Measurements from ENCODE around the gene ALK. TPM values are rescaled to one million over a fixed set of nuclear protein-coding genes. Genes with fewer than 3 reads are reported as not detected.
"Not testable (repeated sequence)": the region's sequence is repeated elsewhere in the genome, so short reads cannot be mapped to it uniquely, and the experiment has no call there.

Gene ALK
- total and polyA plus RNA-seq, 7 experiments from 2014 or later = 0.13 TPM; not detected in 6

- ChIA-PET CTCF (no interaction called here), POLR2A (no interaction called here)
- Histone ChIP-seq H3K4me3 (ENCODE audit: low read length) (no peak overlapping the region), H3K36me3 (ENCODE audit: control insufficient read depth in 2 of 3, insufficient read depth in 3 of 3, low read length in 3 of 3) (no peaks in the 10 kb centered on the region), H3K27me3 (ENCODE audit: control insufficient read depth in 2 of 2, insufficient read depth in 2 of 2, low read length in 2 of 2) (no peaks in the 10 kb centered on the region), H3K27ac (ENCODE audit: low read depth, low read length) (no peak overlapping the region), H3K9me3 (ENCODE audit: control insufficient read depth in 2 of 3, low read length in 3 of 3) (no peaks in the 10 kb centered on the region), H3K4me1 (ENCODE audit: control insufficient read depth in 2 of 2, insufficient read depth in 2 of 2, low read length in 2 of 2) (no peaks in the 10 kb centered on the region)
- no peak overlapping the region for H3K27ac Mint-ChIP-seq
- DNase-seq (no peak), ATAC-seq (no peak)
- peaks cover 0 to 4% (median 0%) of the 10 kb centered on the region in 5 donors for H3K27me3 Mint-ChIP-seq
- intact Hi-C loops (cut with micrococcal nuclease) = no loop called here
- H3K4me3 Mint-ChIP-seq = no peak overlapping the region
- H3K36me3 Mint-ChIP-seq = no peaks in the 10 kb centered on the region
- H3K9me3 Mint-ChIP-seq = peaks cover 0 to 3% (median 0%) of the 10 kb centered on the region in 11 donors
- H3K4me1 Mint-ChIP-seq = peaks cover 0 to 2% (median 0%) of the 10 kb centered on the region in 7 donors
These were observed 675.5 kb downstream of the ALK start for GRCh38 chr2:29245742-29246382.

GRCh38 chr2:29245035-29245741 is 676.2 kb downstream of the ALK start:
- H3K9me3 Mint-ChIP-seq; H3K4me3 ChIP-seq (ENCODE audit: low read length); H3K27ac Mint-ChIP-seq; ATAC-seq; H3K4me3 Mint-ChIP-seq; intact Hi-C loops (cut with micrococcal nuclease); H3K27me3 ChIP-seq (ENCODE audit: control insufficient read depth in 2 of 2, insufficient read depth in 2 of 2, low read length in 2 of 2); H3K4me1 ChIP-seq (ENCODE audit: control insufficient read depth in 2 of 2, insufficient read depth in 2 of 2, low read length in 2 of 2); H3K36me3 Mint-ChIP-seq; POLR2A ChIA-PET; DNase-seq; H3K36me3 ChIP-seq (ENCODE audit: control insufficient read depth in 2 of 3, insufficient read depth in 3 of 3, low read length in 3 of 3); H3K4me1 Mint-ChIP-seq; H3K27ac ChIP-seq (ENCODE audit: low read depth, low read length); H3K9me3 ChIP-seq (ENCODE audit: control insufficient read depth in 2 of 3, low read length in 3 of 3); CTCF ChIA-PET; H3K27me3 Mint-ChIP-seq: not testable (repeated sequence)

- Mint-ChIP-seq H3K36me3 (no peaks in the 10 kb centered on the region), H3K9me3 (peaks cover 0 to 3% (median 0%) of the 10 kb centered on the region in 11 donors), H3K27ac (no peak overlapping the region), H3K27me3 (peaks cover 2 to 19% (median 5%) of the 10 kb centered on the region in 5 donors), H3K4me1 (peaks cover 0 to 2% (median 0%) of the 10 kb centered on the region in 7 donors), H3K4me3 (no peak overlapping the region)
- intact Hi-C loops (cut with micrococcal nuclease) = no loop called here
- Histone ChIP-seq H3K27me3 (ENCODE audit: control insufficient read depth in 2 of 2, insufficient read depth in 2 of 2, low read length in 2 of 2) (no peaks in the 10 kb centered on the region), H3K4me1 (ENCODE audit: control insufficient read depth in 2 of 2, insufficient read depth in 2 of 2, low read length in 2 of 2) (no peaks in the 10 kb centered on the region), H3K4me3 (ENCODE audit: low read length) (no peak overlapping the region), H3K27ac (ENCODE audit: low read depth, low read length) (no peak overlapping the region), H3K9me3 (ENCODE audit: control insufficient read depth in 2 of 3, low read length in 3 of 3) (no peaks in the 10 kb centered on the region), H3K36me3 (ENCODE audit: control insufficient read depth in 2 of 3, insufficient read depth in 3 of 3, low read length in 3 of 3) (no peaks in the 10 kb centered on the region)
- DNase-seq = no peak
- ChIA-PET CTCF (no interaction called here), POLR2A (no interaction called here)
- ATAC-seq = no peak
These were observed 678.6 kb downstream of the ALK start for GRCh38 chr2:29242621-29243375.

GRCh38 chr2:29241955-29242565 is 679.3 kb downstream of the ALK start:
- no peak overlapping the region for H3K4me3 Mint-ChIP-seq
- peaks cover 0 to 3% (median 0%) of the 10 kb centered on the region in 11 donors for H3K9me3 Mint-ChIP-seq
- Histone ChIP-seq H3K9me3 (ENCODE audit: control insufficient read depth in 2 of 3, low read length in 3 of 3) (no peaks in the 10 kb centered on the region), H3K27ac (ENCODE audit: low read depth, low read length) (no peak overlapping the region), H3K27me3 (ENCODE audit: control insufficient read depth in 2 of 2, insufficient read depth in 2 of 2, low read length in 2 of 2) (no peaks in the 10 kb centered on the region), H3K4me3 (ENCODE audit: low read length) (no peak overlapping the region), H3K36me3 (ENCODE audit: control insufficient read depth in 2 of 3, insufficient read depth in 3 of 3, low read length in 3 of 3) (no peaks in the 10 kb centered on the region), H3K4me1 (ENCODE audit: control insufficient read depth in 2 of 2, insufficient read depth in 2 of 2, low read length in 2 of 2) (no peaks in the 10 kb centered on the region)
- CTCF ChIA-PET = no interaction called here
- no peaks in the 10 kb centered on the region for H3K36me3 Mint-ChIP-seq
- intact Hi-C loops (cut with micrococcal nuclease) = no loop called here
- DNase-seq (no peak), ATAC-seq (no peak)
- H3K27me3 Mint-ChIP-seq = peaks cover 2 to 22% (median 13%) of the 10 kb centered on the region in 5 donors
- POLR2A ChIA-PET = no interaction called here
- peaks cover 0 to 2% (median 0%) of the 10 kb centered on the region in 7 donors for H3K4me1 Mint-ChIP-seq
- H3K27ac Mint-ChIP-seq = no peak overlapping the region

- Mint-ChIP-seq H3K36me3 (no peaks in the 10 kb centered on the region), H3K9me3 (peaks cover 0 to 3% (median 0%) of the 10 kb centered on the region in 11 donors), H3K27me3 (peaks cover 4 to 29% (median 20%) of the 10 kb centered on the region in 5 donors), H3K4me1 (peaks cover 0 to 2% (median 0%) of the 10 kb centered on the region in 7 donors), H3K27ac (peak overlapping the region in 1 of 9 donors; percentile 55), H3K4me3 (no peak overlapping the region)
- ChIA-PET CTCF (no interaction called here), POLR2A (no interaction called here)
- Histone ChIP-seq H3K36me3 (ENCODE audit: control insufficient read depth in 2 of 3, insufficient read depth in 3 of 3, low read length in 3 of 3) (no peaks in the 10 kb centered on the region), H3K27ac (ENCODE audit: low read depth, low read length) (no peak overlapping the region), H3K4me3 (ENCODE audit: low read length) (no peak overlapping the region), H3K27me3 (ENCODE audit: control insufficient read depth in 2 of 2, insufficient read depth in 2 of 2, low read length in 2 of 2) (no peaks in the 10 kb centered on the region), H3K4me1 (ENCODE audit: control insufficient read depth in 2 of 2, insufficient read depth in 2 of 2, low read length in 2 of 2) (no peaks in the 10 kb centered on the region), H3K9me3 (ENCODE audit: control insufficient read depth in 2 of 3, low read length in 3 of 3) (no peaks in the 10 kb centered on the region)
- DNase-seq (no peak), ATAC-seq (no peak)
- intact Hi-C loops (cut with micrococcal nuclease) = no loop called here
These were observed 680.0 kb downstream of the ALK start for GRCh38 chr2:29241341-29241740.

- DNase-seq (no peak), ATAC-seq (no peak)
- Histone ChIP-seq H3K9me3 (ENCODE audit: control insufficient read depth in 2 of 3, low read length in 3 of 3) (no peaks in the 10 kb centered on the region), H3K36me3 (ENCODE audit: control insufficient read depth in 2 of 3, insufficient read depth in 3 of 3, low read length in 3 of 3) (no peaks in the 10 kb centered on the region), H3K4me1 (ENCODE audit: control insufficient read depth in 2 of 2, insufficient read depth in 2 of 2, low read length in 2 of 2) (no peaks in the 10 kb centered on the region), H3K27me3 (ENCODE audit: control insufficient read depth in 2 of 2, insufficient read depth in 2 of 2, low read length in 2 of 2) (no peaks in the 10 kb centered on the region), H3K27ac (ENCODE audit: low read depth, low read length) (no peak overlapping the region), H3K4me3 (ENCODE audit: low read length) (no peak overlapping the region)
- ChIA-PET CTCF (no interaction called here), POLR2A (no interaction called here)
- Mint-ChIP-seq H3K27me3 (peaks cover 4 to 30% (median 20%) of the 10 kb centered on the region in 5 donors), H3K4me1 (peaks cover 0 to 2% (median 0%) of the 10 kb centered on the region in 7 donors), H3K9me3 (no peaks in the 10 kb centered on the region), H3K36me3 (no peaks in the 10 kb centered on the region), H3K27ac (no peak overlapping the region), H3K4me3 (no peak overlapping the region)
- intact Hi-C loops (cut with micrococcal nuclease) = no loop called here
These were observed 680.8 kb downstream of the ALK start for GRCh38 chr2:29240601-29241000.

Measured in naive thymus-derived CD4-positive, alpha-beta T cell (primary cell).